SK-N-SH treated with all-trans-retinoic acid at 6 μM for 48 hours (cell line): ENCODE results near the gene RAD51B.

Experiments
- BACH2 ChIP-seq: fragments of 250-450 bp; sonication (Bioruptor Pico); IDR thresholded peaks from 2 replicates; pipeline ENCODE4 v1.9.0; 2021; ENCODE audit warnings: mild to moderate bottlenecking, borderline replicate concordance
- CSDC2 ChIP-seq: fragments of 250-450 bp; sonication (Bioruptor Pico); IDR thresholded peaks from 2 replicates; pipeline ENCODE4 v1.5.0; 2020; ENCODE audit warnings: mild to moderate bottlenecking, moderate library complexity
- CSRNP3 ChIP-seq: fragments of 250-450 bp; sonication (Bioruptor Pico); IDR thresholded peaks from 2 replicates; pipeline ENCODE4 v1.5.1; 2021; ENCODE audit warnings: mild to moderate bottlenecking, moderate library complexity
- ESRRG ChIP-seq: fragments of 250-450 bp; sonication (Bioruptor Pico); IDR thresholded peaks from 2 replicates; pipeline ENCODE4 v1.6.1; 2021; ENCODE audit warnings: mild to moderate bottlenecking
- OSR1 ChIP-seq: fragments of 250-450 bp; sonication (Bioruptor Pico); IDR thresholded peaks from 2 replicates; pipeline ENCODE4 v1.8.0; 2022; ENCODE audit warnings: moderate library complexity, mild to moderate bottlenecking, inconsistent platforms
- PATZ1 ChIP-seq: fragments of 250-450 bp; sonication (Bioruptor Pico); IDR thresholded peaks from 2 replicates; pipeline ENCODE4 v1.8.0; 2020; ENCODE audit warnings: mild to moderate bottlenecking, moderate library complexity, borderline replicate concordance
- RARB ChIP-seq: fragments of 250-450 bp; sonication (Bioruptor Pico); IDR thresholded peaks from 2 replicates; pipeline ENCODE4 v1.8.0; 2021; ENCODE audit warnings: mild to moderate bottlenecking, moderate library complexity
- ZC3H10 ChIP-seq: fragments of 250-450 bp; sonication (Bioruptor Pico); IDR thresholded peaks from 2 replicates; pipeline ENCODE4 v1.5.1; 2021; ENCODE audit warnings: mild to moderate bottlenecking, moderate library complexity
- ZFP3 ChIP-seq: fragments of 250-450 bp; sonication (Bioruptor Pico); IDR thresholded peaks from 2 replicates; pipeline ENCODE4 v1.5.0; 2020; ENCODE audit warnings: mild to moderate bottlenecking, moderate library complexity
- ZFP30 ChIP-seq: fragments of 450-650 bp; formaldehyde crosslinking; IDR thresholded peaks from 2 replicates; pipeline ENCODE4 v1.5.0; 2022; ENCODE audit warnings: mild to moderate bottlenecking, moderate library complexity
- ZNF565 ChIP-seq: fragments of 450-650 bp; formaldehyde crosslinking; conservative IDR thresholded peaks from 2 replicates; pipeline ENCODE4 v1.5.0; 2020; ENCODE audit warnings: low read depth, mild to moderate bottlenecking, moderate library complexity
- ZNF70 ChIP-seq: fragments of 450-650 bp; formaldehyde crosslinking; IDR thresholded peaks from 2 replicates; pipeline ENCODE4 v1.5.0; 2020; ENCODE audit warnings: mild to moderate bottlenecking, moderate library complexity
- ZNF8 ChIP-seq: fragments of 450-650 bp; formaldehyde crosslinking; IDR thresholded peaks from 2 replicates; pipeline ENCODE4 v1.5.0; 2020; ENCODE audit warnings: mild to moderate bottlenecking, moderate library complexity
- TF ChIP-seq, protein P1 (sequence below): fragments of 250-450 bp; sonication (Bioruptor Pico); IDR thresholded peaks from 2 replicates; pipeline ENCODE4 v1.5.1; 2020; ENCODE audit warnings: low read depth, mild to moderate bottlenecking, moderate library complexity

GRCh38 chr14:68140806-68141205, 321.2 kb downstream of the RAD51B start:
- TF ChIP-seq ZFP3 = no peak
- TF ChIP-seq, protein P1, sequence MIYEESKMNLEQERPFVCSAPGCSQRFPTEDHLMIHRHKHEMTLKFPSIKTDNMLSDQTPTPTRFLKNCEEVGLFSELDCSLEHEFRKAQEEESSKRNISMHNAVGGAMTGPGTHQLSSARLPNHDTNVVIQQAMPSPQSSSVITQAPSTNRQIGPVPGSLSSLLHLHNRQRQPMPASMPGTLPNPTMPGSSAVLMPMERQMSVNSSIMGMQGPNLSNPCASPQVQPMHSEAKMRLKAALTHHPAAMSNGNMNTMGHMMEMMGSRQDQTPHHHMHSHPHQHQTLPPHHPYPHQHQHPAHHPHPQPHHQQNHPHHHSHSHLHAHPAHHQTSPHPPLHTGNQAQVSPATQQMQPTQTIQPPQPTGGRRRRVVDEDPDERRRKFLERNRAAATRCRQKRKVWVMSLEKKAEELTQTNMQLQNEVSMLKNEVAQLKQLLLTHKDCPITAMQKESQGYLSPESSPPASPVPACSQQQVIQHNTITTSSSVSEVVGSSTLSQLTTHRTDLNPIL = no peak
- no peak for TF ChIP-seq ZNF8 (CRISPR knock-in tag)
- TF ChIP-seq ESRRG (CRISPR knock-in tag) = no peak
- no peak for TF ChIP-seq PATZ1 (CRISPR knock-in tag)
- no peak for TF ChIP-seq CSDC2
- no peak for TF ChIP-seq ZNF70
- TF ChIP-seq RARB = no peak
- no peak for TF ChIP-seq BACH2 (CRISPR knock-in tag)
- no peak for TF ChIP-seq ZC3H10
- no peak for TF ChIP-seq ZNF565 (CRISPR knock-in tag)
- TF ChIP-seq OSR1 = no peak
- TF ChIP-seq CSRNP3 (CRISPR knock-in tag) = no peak
- TF ChIP-seq ZFP30 (CRISPR knock-in tag) = no peak
